Measurements from ENCODE around the gene ARHGDIB.

DNA sequence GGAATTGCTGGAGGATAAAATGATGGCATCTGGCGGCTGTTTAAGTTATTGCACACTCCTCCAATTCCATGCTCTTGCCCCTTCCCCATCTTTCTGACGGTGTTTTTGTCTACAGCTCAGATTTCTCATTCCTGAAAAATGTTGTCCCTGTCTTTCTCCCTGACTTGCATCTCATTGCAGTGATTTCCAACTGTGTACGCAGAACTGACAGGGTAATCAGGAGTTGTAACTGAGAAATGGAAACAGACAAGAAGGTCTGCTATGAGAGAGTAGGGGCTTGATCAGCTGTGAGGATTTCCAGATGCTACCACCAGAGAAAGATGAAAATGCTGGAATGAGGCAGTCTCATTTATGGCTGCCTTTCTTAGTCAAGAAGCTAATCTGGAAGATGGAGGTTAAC is 24.4 kb downstream of the ARHGDIB start:
- TF ChIP-seq POLR2A (IDR thresholded peaks at IDR 0.05) (no peak), POLR2AphosphoS5 (IDR thresholded peaks at IDR 0.05) (no peak), EP300 (IDR thresholded peaks at IDR 0.05) (no peak)
- TF ChIP-seq, protein P1, sequence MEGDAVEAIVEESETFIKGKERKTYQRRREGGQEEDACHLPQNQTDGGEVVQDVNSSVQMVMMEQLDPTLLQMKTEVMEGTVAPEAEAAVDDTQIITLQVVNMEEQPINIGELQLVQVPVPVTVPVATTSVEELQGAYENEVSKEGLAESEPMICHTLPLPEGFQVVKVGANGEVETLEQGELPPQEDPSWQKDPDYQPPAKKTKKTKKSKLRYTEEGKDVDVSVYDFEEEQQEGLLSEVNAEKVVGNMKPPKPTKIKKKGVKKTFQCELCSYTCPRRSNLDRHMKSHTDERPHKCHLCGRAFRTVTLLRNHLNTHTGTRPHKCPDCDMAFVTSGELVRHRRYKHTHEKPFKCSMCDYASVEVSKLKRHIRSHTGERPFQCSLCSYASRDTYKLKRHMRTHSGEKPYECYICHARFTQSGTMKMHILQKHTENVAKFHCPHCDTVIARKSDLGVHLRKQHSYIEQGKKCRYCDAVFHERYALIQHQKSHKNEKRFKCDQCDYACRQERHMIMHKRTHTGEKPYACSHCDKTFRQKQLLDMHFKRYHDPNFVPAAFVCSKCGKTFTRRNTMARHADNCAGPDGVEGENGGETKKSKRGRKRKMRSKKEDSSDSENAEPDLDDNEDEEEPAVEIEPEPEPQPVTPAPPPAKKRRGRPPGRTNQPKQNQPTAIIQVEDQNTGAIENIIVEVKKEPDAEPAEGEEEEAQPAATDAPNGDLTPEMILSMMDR (IDR thresholded peaks at IDR 0.05) = no peak

Measured in stomach (tissue), 4 donors.